Measurements from ENCODE around the gene PPIC.

DNA sequence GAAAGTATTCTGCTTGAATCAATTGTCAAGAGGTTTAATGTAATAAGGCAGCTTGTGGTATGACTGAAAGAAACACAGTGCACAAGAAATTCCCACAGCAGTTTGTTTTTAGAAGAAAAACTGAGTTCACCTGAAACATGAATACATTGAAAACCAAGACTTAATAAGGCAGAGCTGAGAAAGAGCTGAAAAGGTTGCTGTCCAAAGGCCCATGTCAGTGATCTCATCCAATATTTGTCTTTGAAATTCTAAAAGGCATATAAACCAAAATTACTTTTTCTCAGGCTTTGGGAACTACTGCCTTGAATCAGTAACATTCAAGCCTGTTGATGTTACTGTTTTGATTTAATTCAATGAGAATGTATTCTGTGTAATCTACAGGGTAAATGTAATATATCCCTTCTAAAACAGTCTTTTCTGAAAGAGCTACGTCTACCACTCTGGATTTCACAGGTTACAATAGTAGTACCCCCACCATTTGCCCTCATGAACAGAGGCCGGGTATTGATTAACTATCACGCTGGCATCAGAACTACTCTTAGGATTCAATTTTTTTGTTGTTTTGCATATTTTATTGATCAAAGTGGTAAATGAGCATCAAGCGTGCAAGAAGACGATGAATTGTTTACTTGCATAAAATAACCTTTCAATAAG, 57.8 kb downstream of the PPIC start:
- TF ChIP-seq, protein P1, sequence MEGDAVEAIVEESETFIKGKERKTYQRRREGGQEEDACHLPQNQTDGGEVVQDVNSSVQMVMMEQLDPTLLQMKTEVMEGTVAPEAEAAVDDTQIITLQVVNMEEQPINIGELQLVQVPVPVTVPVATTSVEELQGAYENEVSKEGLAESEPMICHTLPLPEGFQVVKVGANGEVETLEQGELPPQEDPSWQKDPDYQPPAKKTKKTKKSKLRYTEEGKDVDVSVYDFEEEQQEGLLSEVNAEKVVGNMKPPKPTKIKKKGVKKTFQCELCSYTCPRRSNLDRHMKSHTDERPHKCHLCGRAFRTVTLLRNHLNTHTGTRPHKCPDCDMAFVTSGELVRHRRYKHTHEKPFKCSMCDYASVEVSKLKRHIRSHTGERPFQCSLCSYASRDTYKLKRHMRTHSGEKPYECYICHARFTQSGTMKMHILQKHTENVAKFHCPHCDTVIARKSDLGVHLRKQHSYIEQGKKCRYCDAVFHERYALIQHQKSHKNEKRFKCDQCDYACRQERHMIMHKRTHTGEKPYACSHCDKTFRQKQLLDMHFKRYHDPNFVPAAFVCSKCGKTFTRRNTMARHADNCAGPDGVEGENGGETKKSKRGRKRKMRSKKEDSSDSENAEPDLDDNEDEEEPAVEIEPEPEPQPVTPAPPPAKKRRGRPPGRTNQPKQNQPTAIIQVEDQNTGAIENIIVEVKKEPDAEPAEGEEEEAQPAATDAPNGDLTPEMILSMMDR (IDR thresholded peaks at IDR 0.05), result no peak
- TF ChIP-seq POLR2A (IDR thresholded peaks at IDR 0.05), result no peak
